ENCODE data around the gene OGFOD3.

DNA sequence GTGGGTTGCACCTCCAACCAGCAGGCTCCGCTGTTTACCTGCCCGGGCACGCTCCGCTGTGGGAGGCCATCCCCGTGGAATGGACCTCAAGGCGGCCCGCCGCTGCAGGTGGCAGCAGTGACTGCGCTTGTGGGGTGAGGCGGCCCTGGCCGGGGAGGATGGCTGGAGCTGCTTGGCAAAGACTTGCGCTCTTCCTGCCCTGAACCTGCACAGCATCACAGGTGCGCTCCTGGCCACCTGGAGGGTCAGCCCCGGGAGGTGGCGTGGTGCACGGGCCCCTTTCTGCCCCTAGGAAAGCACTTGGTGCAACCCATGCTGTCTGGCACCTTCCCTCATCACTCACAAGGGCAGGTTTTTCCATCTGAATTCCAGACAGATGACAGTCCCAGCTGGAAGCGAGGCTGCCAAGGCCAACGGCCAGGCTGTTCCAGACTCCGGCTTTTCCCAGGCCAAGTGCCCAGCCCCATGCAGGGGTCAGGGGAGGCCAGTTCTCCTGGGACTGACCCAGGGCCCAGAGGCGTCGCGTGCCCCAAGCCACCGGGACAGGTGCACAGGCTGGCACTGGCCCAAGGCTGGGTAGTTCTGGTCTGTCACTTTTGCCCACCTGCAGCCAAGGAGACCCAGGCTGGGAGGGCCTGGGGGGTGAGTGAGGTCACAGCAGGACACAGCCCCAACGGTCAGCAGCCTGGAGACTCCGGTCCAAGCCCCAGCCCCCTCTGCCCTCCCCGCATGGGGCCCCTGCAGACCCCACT is 33.5 kb downstream of the OGFOD3 start:
- no peak for TF ChIP-seq EZH2 (IDR thresholded peaks at IDR 0.05; ENCODE audit: insufficient read depth, poor library complexity, severe bottlenecking)
- no peak for TF ChIP-seq EZH2phosphoT487 (IDR thresholded peaks at IDR 0.05; ENCODE audit: insufficient read depth, low read depth)

Data from GM23248 (cell line).